ENCODE measurements around the gene ZNF708. TPM values are rescaled to one million over a fixed set of nuclear protein-coding genes. Genes with fewer than 3 reads are reported as not detected.
"Not testable (repeated sequence)": the region's sequence is repeated elsewhere in the genome, so short reads cannot be mapped to it uniquely, and the experiment has no call there.

Gene ZNF708
- total RNA-seq, 4 donors from 2014 or later: 5.2 to 15.8 (median 8.4) TPM

DNA sequence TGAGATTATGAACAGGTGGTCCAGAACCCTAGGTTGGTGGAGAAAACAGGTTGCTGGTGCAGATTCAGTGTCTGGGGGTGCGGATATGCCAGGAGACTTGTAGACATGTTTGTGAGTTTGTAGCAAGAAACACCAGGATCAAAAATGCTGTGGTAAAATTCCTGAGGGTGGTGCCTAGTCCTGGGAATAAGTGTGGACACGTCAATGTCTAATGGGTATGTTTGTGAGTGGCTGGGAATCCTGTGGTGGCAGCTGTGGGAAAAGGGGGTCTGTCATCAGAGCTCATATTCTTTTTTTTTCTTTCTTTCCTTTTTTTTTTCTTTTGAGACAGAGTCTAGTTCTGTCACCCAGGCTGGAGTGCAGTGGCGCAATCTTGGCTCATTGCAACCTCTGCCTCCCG lies 7.2 kb downstream of the ZNF708 start:
- no peak overlapping the region for H3K4me3 ChIP-seq
- peaks cover 15 to 60% (median 49%) of the 10 kb centered on the region in 4 donors for H3K4me1 ChIP-seq
- 52% methylated on average over 4 of the region's 4 CpGs for WGBS
- no peak for TF ChIP-seq POLR2AphosphoS5 (IDR thresholded peaks at IDR 0.05)
- TF ChIP-seq POLR2A (IDR thresholded peaks at IDR 0.05; ENCODE audit: low read depth): no peak
- TF ChIP-seq, protein P1, sequence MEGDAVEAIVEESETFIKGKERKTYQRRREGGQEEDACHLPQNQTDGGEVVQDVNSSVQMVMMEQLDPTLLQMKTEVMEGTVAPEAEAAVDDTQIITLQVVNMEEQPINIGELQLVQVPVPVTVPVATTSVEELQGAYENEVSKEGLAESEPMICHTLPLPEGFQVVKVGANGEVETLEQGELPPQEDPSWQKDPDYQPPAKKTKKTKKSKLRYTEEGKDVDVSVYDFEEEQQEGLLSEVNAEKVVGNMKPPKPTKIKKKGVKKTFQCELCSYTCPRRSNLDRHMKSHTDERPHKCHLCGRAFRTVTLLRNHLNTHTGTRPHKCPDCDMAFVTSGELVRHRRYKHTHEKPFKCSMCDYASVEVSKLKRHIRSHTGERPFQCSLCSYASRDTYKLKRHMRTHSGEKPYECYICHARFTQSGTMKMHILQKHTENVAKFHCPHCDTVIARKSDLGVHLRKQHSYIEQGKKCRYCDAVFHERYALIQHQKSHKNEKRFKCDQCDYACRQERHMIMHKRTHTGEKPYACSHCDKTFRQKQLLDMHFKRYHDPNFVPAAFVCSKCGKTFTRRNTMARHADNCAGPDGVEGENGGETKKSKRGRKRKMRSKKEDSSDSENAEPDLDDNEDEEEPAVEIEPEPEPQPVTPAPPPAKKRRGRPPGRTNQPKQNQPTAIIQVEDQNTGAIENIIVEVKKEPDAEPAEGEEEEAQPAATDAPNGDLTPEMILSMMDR (IDR thresholded peaks at IDR 0.05): no peak
- no peak for TF ChIP-seq EP300 (IDR thresholded peaks at IDR 0.05)
- no peaks in the 10 kb centered on the region for H3K27me3 ChIP-seq
- H3K36me3 ChIP-seq: peaks cover 0 to 13% (median 9%) of the 10 kb centered on the region in 4 donors
- DNase-seq (ENCODE audit: extremely low spot score): no peak
- H3K27ac ChIP-seq (replicated peaks in 1 of 4): peak overlapping the region; percentile 61 to 80 (median 67)
- intact Hi-C loops (cut with DNase I): no loop called here
- H3K9me3 ChIP-seq: no peaks in the 10 kb centered on the region

DNA sequence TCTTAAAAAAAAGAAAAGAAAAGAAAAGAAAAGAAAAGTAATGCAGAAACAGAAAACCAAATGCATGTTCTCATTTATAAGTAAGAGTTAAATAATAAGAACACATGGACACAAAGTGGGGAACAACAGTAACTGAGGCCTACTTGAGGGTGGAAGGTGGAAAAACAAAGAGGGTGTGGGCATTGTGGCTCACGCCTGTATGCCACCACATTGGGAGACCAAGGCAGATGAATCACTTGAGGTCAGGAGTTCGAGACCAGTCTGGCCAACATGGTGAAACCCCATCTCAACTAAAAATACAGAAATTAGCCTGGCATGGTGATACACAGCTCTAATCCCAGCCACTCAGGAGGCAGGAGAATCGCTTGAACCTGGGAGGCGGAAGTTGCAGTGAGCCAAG lies 8.1 kb downstream of the ZNF708 start:
- TF ChIP-seq POLR2A (IDR thresholded peaks at IDR 0.05; ENCODE audit: low read depth): no peak
- TF ChIP-seq POLR2AphosphoS5 (IDR thresholded peaks at IDR 0.05): no peak
- no peak for TF ChIP-seq EP300 (IDR thresholded peaks at IDR 0.05)
- TF ChIP-seq, protein P1 (IDR thresholded peaks at IDR 0.05): no peak
- intact Hi-C loops (cut with DNase I): no loop called here
- 79% methylated on average over 4 of the region's 4 CpGs for whole genome bisulfite sequencing

DNA sequence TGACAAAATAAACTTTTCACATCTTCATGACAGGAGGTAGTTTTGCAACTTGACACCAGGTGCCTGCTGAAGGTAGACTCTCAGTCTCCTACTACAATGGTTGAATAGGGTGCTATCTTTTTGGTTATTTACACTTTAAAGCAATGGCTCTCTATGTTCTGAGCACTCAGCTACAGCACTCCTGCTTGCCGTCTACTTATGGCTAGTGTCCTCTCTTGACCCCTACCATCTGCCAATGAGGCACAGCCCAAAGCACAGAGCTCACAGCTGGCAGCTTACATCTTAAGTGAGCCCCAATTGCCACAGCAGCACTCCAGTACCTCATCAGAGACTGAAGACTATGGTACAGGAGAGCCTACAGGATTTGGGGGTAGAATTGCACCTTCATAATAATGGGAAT lies 11.4 kb downstream of the ZNF708 start:
- Histone ChIP-seq H3K36me3 (peaks cover 0 to 5% (median 0%) of the 10 kb centered on the region in 4 donors), H3K27ac (replicated peaks in 1 of 4) (no peak overlapping the region), H3K4me3 (no peak overlapping the region), H3K27me3 (no peaks in the 10 kb centered on the region), H3K4me1 (peaks cover 15 to 70% (median 60%) of the 10 kb centered on the region in 4 donors), H3K9me3 (no peaks in the 10 kb centered on the region)
- TF ChIP-seq EP300 (IDR thresholded peaks at IDR 0.05): no peak
- TF ChIP-seq POLR2A (IDR thresholded peaks at IDR 0.05; ENCODE audit: low read depth): no peak
- TF ChIP-seq, protein P1 (IDR thresholded peaks at IDR 0.05): no peak
- TF ChIP-seq POLR2AphosphoS5 (IDR thresholded peaks at IDR 0.05): no peak
- DNase-seq (ENCODE audit: extremely low spot score): no peak
- intact Hi-C loops (cut with DNase I): no loop called here
- 38% methylated on average over 1 of the region's 1 CpG for WGBS

More for the DNA sequence above, 8.1 kb downstream of the ZNF708 start:
- no peaks in the 10 kb centered on the region for H3K27me3 ChIP-seq
- H3K4me3 ChIP-seq: no peak overlapping the region
- peak overlapping the region in 3 of 4 donors; percentile 61 to 80 (median 73) for H3K27ac ChIP-seq (replicated peaks in 1 of 4)
- H3K36me3 ChIP-seq: peaks cover 0 to 9% (median 4%) of the 10 kb centered on the region in 4 donors
- DNase-seq (ENCODE audit: extremely low spot score): no peak
- peaks cover 15 to 61% (median 52%) of the 10 kb centered on the region in 4 donors for H3K4me1 ChIP-seq
- H3K9me3 ChIP-seq: no peaks in the 10 kb centered on the region

DNA sequence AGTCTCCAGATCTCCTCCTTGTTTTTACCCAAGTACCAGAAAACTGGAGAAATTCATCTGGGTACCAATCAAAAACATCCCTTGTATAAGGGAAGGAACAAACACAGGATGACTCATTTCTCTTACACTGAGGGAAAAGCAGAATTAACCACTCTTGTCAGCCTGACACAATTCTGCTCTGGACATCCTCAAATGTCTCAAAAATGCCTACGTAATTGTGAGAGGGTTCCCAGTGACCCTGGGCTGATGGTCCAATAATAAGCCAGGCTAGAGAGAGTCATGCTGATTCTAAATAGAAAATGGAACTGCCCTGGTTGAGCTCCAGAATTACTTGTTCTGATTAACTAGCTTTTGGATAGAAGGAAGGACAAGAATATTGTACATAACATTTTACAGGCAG lies 14.5 kb downstream of the ZNF708 start:
- Histone ChIP-seq H3K9me3 (no peaks in the 10 kb centered on the region), H3K36me3 (peaks cover 0 to 10% (median 2%) of the 10 kb centered on the region in 4 donors), H3K4me1 (peaks cover 7 to 43% (median 36%) of the 10 kb centered on the region in 4 donors), H3K27me3 (no peaks in the 10 kb centered on the region), H3K27ac (replicated peaks in 1 of 4) (peak overlapping the region in 3 of 4 donors; percentile 31 to 56 (median 32)), H3K4me3 (no peak overlapping the region)
- 50% methylated on average over 1 of the region's 1 CpG for WGBS
- intact Hi-C loops (cut with DNase I): no loop called here
- TF ChIP-seq POLR2A (IDR thresholded peaks at IDR 0.05; ENCODE audit: low read depth) (no peak), POLR2AphosphoS5 (IDR thresholded peaks at IDR 0.05) (peak in 1 of 2 donors; percentile 71)
- no peak for DNase-seq (ENCODE audit: extremely low spot score)

DNA sequence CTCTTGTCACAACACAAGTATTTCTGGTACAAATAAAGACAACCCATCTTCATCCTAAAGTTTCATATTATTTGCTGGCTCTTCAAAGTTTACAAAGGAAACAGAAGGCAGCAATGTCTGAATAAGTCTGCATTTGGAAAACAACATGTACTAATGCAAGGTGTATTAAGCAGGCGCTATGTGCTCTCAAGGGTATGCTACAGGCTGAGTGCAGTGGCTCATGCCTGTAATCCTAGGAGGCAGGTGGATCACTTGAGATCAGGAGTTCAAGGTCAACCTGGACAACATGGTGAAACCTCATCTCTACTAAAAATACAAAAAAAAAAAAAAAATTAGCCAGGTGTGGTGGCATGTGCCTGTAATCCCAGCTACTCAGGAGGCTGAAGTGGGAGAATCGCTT lies 16.4 kb downstream of the ZNF708 start:
- H3K27ac ChIP-seq (replicated peaks in 1 of 4); DNase-seq (ENCODE audit: extremely low spot score); intact Hi-C loops (cut with DNase I); H3K9me3 ChIP-seq; H3K27me3 ChIP-seq; H3K4me3 ChIP-seq: not testable (repeated sequence)
- Histone ChIP-seq H3K4me1 (peaks cover 4 to 34% (median 25%) of the 10 kb centered on the region in 4 donors), H3K36me3 (peaks cover 4 to 22% (median 8%) of the 10 kb centered on the region in 4 donors)
- 97% methylated on average over 2 of the region's 2 CpGs for WGBS

GRCh38 chr19:21308773-21309172 lies 20.4 kb downstream of the ZNF708 start:
- Histone ChIP-seq H3K9me3 (no peaks in the 10 kb centered on the region), H3K27ac (replicated peaks in 1 of 4) (no peak overlapping the region), H3K4me3 (no peak overlapping the region), H3K36me3 (peaks cover 23 to 49% (median 33%) of the 10 kb centered on the region in 4 donors), H3K4me1 (peaks cover 0 to 5% (median 0%) of the 10 kb centered on the region in 4 donors), H3K27me3 (no peaks in the 10 kb centered on the region)
- WGBS: 92% methylated on average over 2 of the region's 2 CpGs
- no peak for DNase-seq (ENCODE audit: extremely low spot score)
- intact Hi-C loops (cut with DNase I): no loop called here
- no peak for TF ChIP-seq POLR2AphosphoS5 (IDR thresholded peaks at IDR 0.05)
- no peak for TF ChIP-seq EP300 (IDR thresholded peaks at IDR 0.05)
- no peak for TF ChIP-seq POLR2A (IDR thresholded peaks at IDR 0.05; ENCODE audit: low read depth)
- TF ChIP-seq, protein P1 (IDR thresholded peaks at IDR 0.05): no peak

- H3K4me1 ChIP-seq; DNase-seq (ENCODE audit: extremely low spot score); H3K27ac ChIP-seq (replicated peaks in 1 of 4); intact Hi-C loops (cut with DNase I); H3K9me3 ChIP-seq; H3K27me3 ChIP-seq; H3K4me3 ChIP-seq: not testable (repeated sequence)
- peaks cover 34 to 62% (median 45%) of the 10 kb centered on the region in 4 donors for H3K36me3 ChIP-seq
- WGBS: 97% methylated on average over 3 of the region's 3 CpGs
Measured at GRCh38 chr19:21306881-21307479, 22.2 kb downstream of the ZNF708 start.

DNA sequence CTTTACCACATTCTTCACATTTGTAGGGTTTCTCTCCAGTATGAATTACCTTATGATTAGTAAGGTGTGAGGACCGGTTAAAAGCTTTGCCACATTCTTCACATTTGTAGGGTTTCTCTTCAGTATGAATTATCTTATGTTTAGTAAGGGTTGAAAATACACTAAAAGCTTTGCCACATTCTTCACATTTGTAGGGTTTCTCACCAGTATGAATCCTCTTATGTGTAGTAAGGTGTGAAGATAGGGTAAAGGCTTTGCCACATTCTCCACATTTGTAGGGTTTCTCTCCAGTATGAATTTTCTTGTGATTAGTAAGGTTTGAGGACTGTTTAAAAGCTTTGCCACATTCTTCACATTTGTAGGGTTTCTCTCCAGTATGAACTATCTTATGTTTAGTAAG lies 35.4 kb downstream of the ZNF708 start:
- H3K27ac ChIP-seq (replicated peaks in 1 of 4); intact Hi-C loops (cut with DNase I); H3K4me1 ChIP-seq; H3K4me3 ChIP-seq; DNase-seq (ENCODE audit: extremely low spot score); H3K27me3 ChIP-seq: not testable (repeated sequence)
- Histone ChIP-seq H3K9me3 (peaks cover 0 to 18% (median 0%) of the 10 kb centered on the region in 4 donors), H3K36me3 (peaks cover 16 to 50% (median 35%) of the 10 kb centered on the region in 4 donors)
- 84% methylated on average over 1 of the region's 1 CpG for WGBS

Measured in esophagus muscularis mucosa (tissue), 4 donors.